Neural crest cell (in vitro differentiated cells): ENCODE results near the gene FER1L5. TPM values are rescaled to one million over a fixed set of nuclear protein-coding genes. Genes with fewer than 3 reads are reported as not detected.

Experiments
- DNase-seq: peaks from one replicate; pipeline ENCODE4 v3.0.0; 2021; ENCODE audit warnings: low read depth, mixed read lengths, low spot score
- H3K27ac Mint-ChIP-seq: one replicate; pipeline ENCODE4 v1.8.0; 2021; ENCODE audit warnings: mild to moderate bottlenecking, mixed read lengths; ENCODE audit not compliant: unreplicated experiment
- H3K27me3 Mint-ChIP-seq: 2 replicates; pipeline ENCODE4 v1.8.0; 2021; ENCODE audit warnings: low read depth, mild to moderate bottlenecking, mixed read lengths
- H3K36me3 Mint-ChIP-seq: 2 replicates; pipeline ENCODE4 v1.8.0; 2021; ENCODE audit warnings: low read depth, mild to moderate bottlenecking, mixed read lengths
- H3K4me1 Mint-ChIP-seq: 2 replicates; pipeline ENCODE4 v1.8.0; 2021; ENCODE audit warnings: mixed read lengths
- H3K4me3 Mint-ChIP-seq: one replicate; pipeline ENCODE4 v1.8.0; 2021; ENCODE audit warnings: mild to moderate bottlenecking, mixed read lengths
- H3K9me3 Mint-ChIP-seq: 2 replicates; pipeline ENCODE4 v1.8.0; 2021; ENCODE audit warnings: mixed read lengths
- total RNA-seq: library from RNA; stranded (reverse); gene quantifications from 2 replicates; pipeline ENCODE4 v1.2.1, GENCODE V29; 2021
- TF ChIP-seq, protein P1 (sequence below): fragments of 200-600 bp; sonication (generic); conservative IDR thresholded peaks from 2 replicates; pipeline ENCODE4 v1.5.0; 2021; ENCODE audit warnings: antibody characterized with exemption, mild to moderate bottlenecking

The FER1L5 gene
- total RNA-seq, 1 donor from 2014 or later = 0.89 TPM

DNA sequence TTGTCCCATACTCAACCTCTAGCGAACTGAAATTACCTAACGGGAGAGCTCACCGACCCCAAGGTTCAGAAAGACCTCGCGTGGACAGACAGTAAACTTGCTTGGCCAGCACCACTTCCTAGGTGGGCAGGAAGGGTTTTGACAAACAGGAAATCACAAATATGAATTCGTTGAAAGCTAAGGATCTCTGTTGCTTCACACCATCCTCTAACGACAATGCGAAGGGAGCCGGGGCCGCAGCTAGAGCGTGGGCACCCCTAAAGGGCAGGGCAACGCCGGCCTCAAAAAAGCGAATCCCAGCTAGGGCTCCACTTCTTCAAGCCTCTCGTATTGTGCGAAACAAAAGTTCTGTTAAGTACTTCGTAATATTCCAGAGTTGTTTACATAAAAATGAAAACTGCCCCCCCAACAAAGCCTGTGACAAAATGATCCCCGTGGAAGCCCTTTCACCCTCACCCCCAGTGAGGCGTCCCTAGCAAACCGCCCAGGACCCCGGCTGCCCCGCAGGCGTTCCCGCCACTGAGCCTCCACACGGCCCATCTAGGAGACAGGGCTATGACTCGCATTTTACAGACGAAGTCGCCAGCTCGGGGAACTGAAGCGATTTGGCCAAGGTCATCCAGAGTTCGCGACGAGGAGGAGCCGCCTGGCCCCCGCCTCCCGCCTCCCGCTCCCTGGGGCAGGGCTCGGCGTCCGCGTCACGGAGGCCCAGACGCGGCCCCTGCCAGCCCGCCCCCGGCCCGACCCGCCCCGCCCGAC lies 5.0 kb upstream of the FER1L5 start:
- Mint-ChIP-seq H3K4me3 (peak overlapping the region; percentile 98), H3K27ac (peak overlapping the region; percentile 93), H3K36me3 (peaks cover 3% of the 10 kb centered on the region), H3K4me1 (peaks cover 46% of the 10 kb centered on the region), H3K9me3 (peaks cover 2% of the 10 kb centered on the region), H3K27me3 (no peaks in the 10 kb centered on the region)
- TF ChIP-seq, protein P1, sequence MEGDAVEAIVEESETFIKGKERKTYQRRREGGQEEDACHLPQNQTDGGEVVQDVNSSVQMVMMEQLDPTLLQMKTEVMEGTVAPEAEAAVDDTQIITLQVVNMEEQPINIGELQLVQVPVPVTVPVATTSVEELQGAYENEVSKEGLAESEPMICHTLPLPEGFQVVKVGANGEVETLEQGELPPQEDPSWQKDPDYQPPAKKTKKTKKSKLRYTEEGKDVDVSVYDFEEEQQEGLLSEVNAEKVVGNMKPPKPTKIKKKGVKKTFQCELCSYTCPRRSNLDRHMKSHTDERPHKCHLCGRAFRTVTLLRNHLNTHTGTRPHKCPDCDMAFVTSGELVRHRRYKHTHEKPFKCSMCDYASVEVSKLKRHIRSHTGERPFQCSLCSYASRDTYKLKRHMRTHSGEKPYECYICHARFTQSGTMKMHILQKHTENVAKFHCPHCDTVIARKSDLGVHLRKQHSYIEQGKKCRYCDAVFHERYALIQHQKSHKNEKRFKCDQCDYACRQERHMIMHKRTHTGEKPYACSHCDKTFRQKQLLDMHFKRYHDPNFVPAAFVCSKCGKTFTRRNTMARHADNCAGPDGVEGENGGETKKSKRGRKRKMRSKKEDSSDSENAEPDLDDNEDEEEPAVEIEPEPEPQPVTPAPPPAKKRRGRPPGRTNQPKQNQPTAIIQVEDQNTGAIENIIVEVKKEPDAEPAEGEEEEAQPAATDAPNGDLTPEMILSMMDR = no peak
- peak; percentile 48 for DNase-seq

DNA sequence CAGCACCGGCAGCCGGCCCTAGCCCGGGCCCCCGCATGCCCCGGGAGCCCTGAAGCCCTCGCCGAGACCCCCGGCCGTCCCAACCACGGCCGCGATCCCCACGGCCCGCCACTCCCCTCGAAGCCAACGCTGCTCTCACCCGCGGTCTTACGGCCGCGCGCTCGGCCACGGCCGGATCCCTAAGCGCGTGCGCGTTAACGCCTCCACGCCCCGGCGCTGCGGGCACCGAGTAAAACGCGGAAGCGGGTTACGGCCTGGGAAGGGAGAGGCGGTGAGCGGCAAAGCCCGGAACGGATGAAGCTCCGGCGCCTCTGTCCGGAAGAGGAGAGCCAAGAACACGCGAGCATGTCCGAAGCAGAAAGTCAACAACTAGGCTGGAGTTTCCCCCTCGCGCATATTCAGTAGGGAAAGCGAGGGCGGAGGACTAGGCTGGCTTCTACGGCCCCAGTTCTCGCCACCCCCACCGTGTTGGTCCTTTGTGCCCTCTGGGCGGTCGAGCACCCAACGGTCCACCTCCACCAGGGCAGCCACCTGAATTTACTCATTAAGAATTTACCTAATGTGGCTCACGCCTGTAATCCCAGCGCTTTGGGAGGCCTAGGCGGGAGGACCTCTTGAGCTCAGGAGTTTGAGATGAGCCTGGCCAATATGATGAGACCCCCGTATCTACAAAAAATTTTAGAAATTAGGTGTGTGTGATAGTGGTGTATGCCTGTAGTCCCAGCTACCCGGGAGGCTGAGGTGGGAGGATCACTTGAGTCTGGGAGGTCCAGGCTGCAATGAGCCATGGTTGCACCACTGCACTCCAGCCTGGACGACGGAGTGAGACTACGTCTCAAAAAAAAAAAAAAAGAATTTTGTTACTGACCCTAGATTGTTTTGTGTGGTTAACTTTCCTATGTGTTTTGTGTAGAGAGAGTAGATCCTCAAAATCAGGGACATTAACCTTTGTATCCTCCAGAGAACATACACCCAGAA lies 4.1 kb upstream of the FER1L5 start, which contains the start of gene KANSL3:
TSS of gene KANSL3 (minus strand) at position 169 of the 978 bp plus-strand sequence. CDS start 1,177 bp downstream, outside the sequence.
- Mint-ChIP-seq H3K4me1 (peaks cover 51% of the 10 kb centered on the region), H3K27ac (peak within 1 kb of the TSS; percentile 93), H3K9me3 (peaks cover 2% of the 10 kb centered on the region), H3K4me3 (peak within 1 kb of the TSS; percentile 98), H3K36me3 (peaks cover 3% of the 10 kb centered on the region), H3K27me3 (no peaks in the 10 kb centered on the region)
- DNase-seq = peak; percentile 93
- TF ChIP-seq, protein P1 = no peak

DNA sequence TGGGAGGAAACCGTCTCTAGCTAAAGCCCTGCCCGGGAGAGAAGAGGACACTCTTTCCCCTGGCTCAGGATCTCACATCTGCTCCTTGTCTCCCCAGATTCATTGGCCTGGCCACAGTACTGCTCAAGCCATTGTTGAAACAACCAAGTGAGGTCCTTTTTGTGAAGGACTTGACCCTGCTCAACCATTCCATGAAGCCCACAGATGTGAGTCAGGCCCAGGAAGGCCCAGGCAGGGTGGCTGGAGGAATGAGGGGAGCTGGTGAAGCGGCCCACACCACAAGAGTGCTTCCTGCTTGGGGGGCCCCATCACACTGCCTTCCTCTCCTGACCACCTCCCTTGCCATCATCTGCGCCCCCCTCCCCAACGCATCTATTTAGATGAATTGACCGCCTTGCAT lies 5.1 kb downstream of the FER1L5 start:
- H3K9me3 Mint-ChIP-seq = peaks cover 3% of the 10 kb centered on the region

DNA sequence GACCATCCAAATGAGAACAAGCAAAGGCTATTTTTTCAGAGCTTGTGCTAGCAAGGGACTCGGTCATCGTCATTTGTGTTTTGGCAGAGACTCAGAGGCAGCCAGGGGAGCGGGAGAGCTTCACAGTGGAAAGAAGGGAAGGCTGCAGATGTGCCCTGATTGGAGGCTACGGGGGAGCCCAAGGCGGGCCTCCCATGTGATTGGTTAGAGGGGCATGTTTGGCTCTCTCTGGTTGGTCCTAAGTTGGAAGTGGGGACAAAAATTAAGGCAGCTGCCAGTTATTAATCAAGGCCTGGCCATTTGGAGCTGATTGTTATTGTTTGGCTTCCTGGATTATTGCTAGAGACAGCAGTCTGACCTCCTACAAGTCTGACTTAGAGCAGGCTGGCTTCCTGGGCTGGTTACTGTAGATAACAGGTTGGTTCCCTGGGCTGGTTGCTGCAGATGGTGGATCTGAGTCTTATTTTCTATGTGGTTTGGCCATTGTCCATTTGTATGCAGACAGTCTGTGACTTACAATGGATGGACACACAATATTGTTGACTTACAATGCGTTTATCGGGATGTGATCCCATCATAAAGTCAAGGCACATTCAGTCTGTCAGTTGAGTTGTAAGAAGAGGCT lies 5.9 kb downstream of the FER1L5 start:
- no peak for DNase-seq
- Mint-ChIP-seq H3K27me3 (no peaks in the 10 kb centered on the region), H3K4me1 (no peaks in the 10 kb centered on the region), H3K27ac (no peak overlapping the region), H3K36me3 (no peaks in the 10 kb centered on the region), H3K9me3 (peaks cover 3% of the 10 kb centered on the region), H3K4me3 (no peak overlapping the region)
- TF ChIP-seq, protein P1 = no peak

More for the DNA sequence above, 5.1 kb downstream of the FER1L5 start:
- TF ChIP-seq, protein P1 = no peak
- Mint-ChIP-seq H3K36me3 (no peaks in the 10 kb centered on the region), H3K27me3 (no peaks in the 10 kb centered on the region), H3K27ac (peak overlapping the region; percentile 31), H3K4me1 (peaks cover 4% of the 10 kb centered on the region), H3K4me3 (no peak overlapping the region)
- no peak for DNase-seq

DNA sequence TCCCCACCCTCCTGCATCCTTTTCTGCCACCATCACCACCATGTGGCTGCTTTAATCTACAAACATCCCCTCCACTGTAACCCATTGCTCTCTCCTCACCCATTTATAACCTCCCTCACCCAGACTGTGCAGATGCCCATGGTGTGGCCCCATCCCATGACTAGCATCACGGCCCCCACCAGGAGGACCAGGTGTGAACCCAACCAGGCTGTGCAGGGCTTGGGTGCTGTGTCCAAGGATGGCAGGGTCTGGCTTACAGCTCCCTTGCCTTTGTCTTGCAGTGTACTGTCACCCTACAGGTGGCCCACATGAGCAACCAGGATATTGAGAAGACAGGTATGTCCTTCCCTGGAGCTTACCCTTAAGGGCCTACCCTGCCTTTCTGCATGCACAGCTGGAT lies 6.8 kb downstream of the FER1L5 start:
- no peaks in the 10 kb centered on the region for H3K36me3 Mint-ChIP-seq
- no peak overlapping the region for H3K4me3 Mint-ChIP-seq
- H3K27me3 Mint-ChIP-seq = no peaks in the 10 kb centered on the region
- H3K27ac Mint-ChIP-seq = no peak overlapping the region
- peaks cover 3% of the 10 kb centered on the region for H3K9me3 Mint-ChIP-seq
- no peak for DNase-seq
- H3K4me1 Mint-ChIP-seq = no peaks in the 10 kb centered on the region
- TF ChIP-seq, protein P1 = no peak
